ENCODE measurements around the gene SYT1. TPM values are rescaled to one million over a fixed set of nuclear protein-coding genes. Genes with fewer than 3 reads are reported as not detected.

The SYT1 gene
- total RNA-seq, 1 donor from 2014 or later = 0.59 TPM

DNA sequence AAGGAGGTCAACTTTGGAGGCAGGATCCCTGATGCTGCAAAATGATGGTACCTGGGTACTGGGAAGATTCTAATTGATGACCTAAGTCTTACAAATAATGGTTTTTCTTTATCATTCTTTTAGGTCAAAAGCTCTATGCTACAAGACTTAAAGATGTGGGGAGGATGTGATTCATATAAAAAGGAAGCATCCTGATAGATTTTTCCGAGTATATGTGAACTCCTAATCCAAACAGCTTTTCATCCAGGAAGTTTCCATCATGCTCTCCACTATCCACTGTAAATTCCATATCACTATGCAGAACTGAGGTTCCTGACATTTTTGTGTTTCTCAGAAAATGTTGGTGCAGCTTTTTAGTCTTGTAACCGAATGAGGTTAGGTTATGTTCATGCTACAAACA, 533.0 kb downstream of the SYT1 start:
- no peaks in the 10 kb centered on the region for H3K9me3 Mint-ChIP-seq (ENCODE audit: unreplicated experiment)
- H3K27ac Mint-ChIP-seq (ENCODE audit: unreplicated experiment) = no peak overlapping the region
- no peak for DNase-seq (ENCODE audit: extremely low spot score, unreplicated experiment)
- H3K4me1 Mint-ChIP-seq (ENCODE audit: unreplicated experiment) = peaks cover 3% of the 10 kb centered on the region
- no peak for TF ChIP-seq CTCF (IDR thresholded peaks at IDR 0.05)
- no peak overlapping the region for H3K4me3 Mint-ChIP-seq (ENCODE audit: unreplicated experiment)
- no peaks in the 10 kb centered on the region for H3K27me3 Mint-ChIP-seq (ENCODE audit: unreplicated experiment)
- H3K36me3 Mint-ChIP-seq (ENCODE audit: unreplicated experiment) = no peaks in the 10 kb centered on the region

- no peak overlapping the region for H3K4me3 Mint-ChIP-seq (ENCODE audit: unreplicated experiment)
- no peaks in the 10 kb centered on the region for H3K27me3 Mint-ChIP-seq (ENCODE audit: unreplicated experiment)
- no peak for DNase-seq (ENCODE audit: extremely low spot score, unreplicated experiment)
- no peaks in the 10 kb centered on the region for H3K9me3 Mint-ChIP-seq (ENCODE audit: unreplicated experiment)
- H3K4me1 Mint-ChIP-seq (ENCODE audit: unreplicated experiment) = peaks cover 7% of the 10 kb centered on the region
- H3K27ac Mint-ChIP-seq (ENCODE audit: unreplicated experiment) = no peak overlapping the region
- no peak for TF ChIP-seq CTCF (IDR thresholded peaks at IDR 0.05)
- H3K36me3 Mint-ChIP-seq (ENCODE audit: unreplicated experiment) = no peaks in the 10 kb centered on the region
Measured at GRCh38 chr12:79400481-79400880, 535.9 kb downstream of the SYT1 start.

- Mint-ChIP-seq H3K4me1 (ENCODE audit: unreplicated experiment) (peaks cover 9% of the 10 kb centered on the region), H3K4me3 (ENCODE audit: unreplicated experiment) (no peak overlapping the region), H3K9me3 (ENCODE audit: unreplicated experiment) (no peaks in the 10 kb centered on the region), H3K27ac (ENCODE audit: unreplicated experiment) (no peak overlapping the region), H3K36me3 (ENCODE audit: unreplicated experiment) (no peaks in the 10 kb centered on the region), H3K27me3 (ENCODE audit: unreplicated experiment) (no peaks in the 10 kb centered on the region)
- TF ChIP-seq CTCF (IDR thresholded peaks at IDR 0.05) = no peak
- no peak for DNase-seq (ENCODE audit: extremely low spot score, unreplicated experiment)
Measured at GRCh38 chr12:79402606-79403005, 538.0 kb downstream of the SYT1 start.

DNA sequence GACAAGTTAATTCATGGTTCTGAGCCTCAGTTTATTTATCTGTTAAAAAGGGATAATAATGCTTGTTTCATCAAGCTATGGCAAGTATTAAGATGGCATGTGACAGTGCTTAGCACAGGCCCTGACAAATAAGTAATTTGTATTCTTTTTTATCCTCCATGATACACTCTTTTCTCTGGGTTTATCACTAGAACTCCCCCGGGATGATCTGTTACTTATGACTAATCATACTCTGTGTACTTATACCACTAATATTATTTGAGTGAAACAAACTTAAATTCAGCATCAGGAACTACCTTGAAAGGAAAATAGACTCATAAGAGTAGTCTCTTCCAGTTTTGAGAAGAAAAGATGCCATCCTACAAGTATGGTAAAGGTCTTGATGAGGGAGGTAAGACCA, 542.4 kb downstream of the SYT1 start:
- TF ChIP-seq CTCF (IDR thresholded peaks at IDR 0.05) = no peak
- Mint-ChIP-seq H3K36me3 (ENCODE audit: unreplicated experiment) (no peaks in the 10 kb centered on the region), H3K4me3 (ENCODE audit: unreplicated experiment) (no peak overlapping the region), H3K4me1 (ENCODE audit: unreplicated experiment) (peaks cover 45% of the 10 kb centered on the region), H3K9me3 (ENCODE audit: unreplicated experiment) (no peaks in the 10 kb centered on the region), H3K27me3 (ENCODE audit: unreplicated experiment) (no peaks in the 10 kb centered on the region), H3K27ac (ENCODE audit: unreplicated experiment) (no peak overlapping the region)
- no peak for DNase-seq (ENCODE audit: extremely low spot score, unreplicated experiment)

GRCh38 chr12:79407671-79408622, 543.4 kb downstream of the SYT1 start:
- H3K27ac Mint-ChIP-seq (ENCODE audit: unreplicated experiment) = peak overlapping the region; percentile 93
- no peaks in the 10 kb centered on the region for H3K27me3 Mint-ChIP-seq (ENCODE audit: unreplicated experiment)
- H3K36me3 Mint-ChIP-seq (ENCODE audit: unreplicated experiment) = no peaks in the 10 kb centered on the region
- DNase-seq (ENCODE audit: extremely low spot score, unreplicated experiment) = peak; percentile 89
- H3K4me1 Mint-ChIP-seq (ENCODE audit: unreplicated experiment) = peaks cover 42% of the 10 kb centered on the region
- peak; percentile 92 for TF ChIP-seq CTCF (IDR thresholded peaks at IDR 0.05)
- H3K4me3 Mint-ChIP-seq (ENCODE audit: unreplicated experiment) = no peak overlapping the region
- H3K9me3 Mint-ChIP-seq (ENCODE audit: unreplicated experiment) = no peaks in the 10 kb centered on the region

Data from osteocyte (in vitro differentiated cells).